RPMI7951 (cell line): ENCODE results near the gene BMP6. TPM values are rescaled to one million over a fixed set of nuclear protein-coding genes. Genes with fewer than 3 reads are reported as not detected.

Source experiments
- DNase-seq: peaks from one replicate; pipeline ENCODE4 v3.0.0-alpha.2; 2012; ENCODE audit warnings: low read depth
- total RNA-seq: library from RNA; depleted of rRNA; stranded (reverse); fragments of >200 nt; shearing (Covaris generic); gene quantifications from 2 replicates; pipeline ENCODE4 v1.2.3, GENCODE V29; 2014; rRNA removed

BMP6 gene
- not detected in 2 replicates for total RNA-seq

DNA sequence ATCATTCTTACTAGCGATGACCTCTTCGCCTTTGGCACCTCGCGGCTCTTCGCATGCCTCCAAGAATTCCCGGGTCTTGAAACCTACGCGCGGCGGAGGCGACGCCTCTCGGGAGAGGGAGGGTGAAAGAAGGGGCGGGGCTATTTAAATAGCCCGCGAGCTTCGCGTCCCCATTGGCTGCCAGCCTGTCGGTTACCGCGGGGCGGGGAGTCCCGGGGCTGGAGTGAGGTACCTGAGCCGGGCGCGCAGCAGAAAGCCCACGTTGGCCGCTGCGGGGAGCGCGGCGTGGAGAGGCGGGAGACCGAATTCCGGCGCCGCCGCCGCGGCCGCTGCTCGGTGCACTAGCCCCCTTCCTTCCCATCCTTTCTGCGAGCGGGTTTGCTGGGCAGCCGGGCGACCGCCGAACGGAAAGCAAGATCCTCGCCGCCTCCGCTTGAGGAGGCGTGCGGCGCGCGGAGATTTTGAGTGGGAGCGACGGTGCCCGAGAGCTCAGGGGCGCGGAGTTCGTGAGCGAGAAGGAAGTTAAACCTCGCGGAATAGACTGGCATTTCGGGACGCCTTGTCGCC is at the start of gene BMP6:
BMP6 (plus strand) TSS at position 251 of the 567 bp plus-strand sequence. CDS start 857 bp downstream, outside the sequence.
- peak; percentile 74 for DNase-seq

DNA sequence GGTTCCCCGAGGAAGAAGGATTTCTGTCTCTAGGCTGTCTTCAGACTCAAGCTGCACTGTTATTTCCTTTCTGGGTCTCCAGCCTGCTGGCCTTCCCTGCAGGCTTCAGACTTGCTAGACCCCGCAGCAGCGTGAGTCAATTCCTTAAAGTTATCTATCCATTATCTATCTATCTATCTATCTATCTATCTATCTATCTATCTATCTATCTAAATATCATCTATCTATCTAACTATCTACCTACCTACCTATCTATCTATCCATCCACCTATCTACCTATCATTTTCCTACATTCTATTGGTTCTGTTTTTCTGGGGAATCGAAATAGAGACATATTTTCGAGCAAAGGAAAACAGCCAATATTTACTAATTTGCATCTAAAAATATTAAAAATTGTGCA is 48.7 kb upstream of the BMP6 start:
- DNase-seq: no peak

DNA sequence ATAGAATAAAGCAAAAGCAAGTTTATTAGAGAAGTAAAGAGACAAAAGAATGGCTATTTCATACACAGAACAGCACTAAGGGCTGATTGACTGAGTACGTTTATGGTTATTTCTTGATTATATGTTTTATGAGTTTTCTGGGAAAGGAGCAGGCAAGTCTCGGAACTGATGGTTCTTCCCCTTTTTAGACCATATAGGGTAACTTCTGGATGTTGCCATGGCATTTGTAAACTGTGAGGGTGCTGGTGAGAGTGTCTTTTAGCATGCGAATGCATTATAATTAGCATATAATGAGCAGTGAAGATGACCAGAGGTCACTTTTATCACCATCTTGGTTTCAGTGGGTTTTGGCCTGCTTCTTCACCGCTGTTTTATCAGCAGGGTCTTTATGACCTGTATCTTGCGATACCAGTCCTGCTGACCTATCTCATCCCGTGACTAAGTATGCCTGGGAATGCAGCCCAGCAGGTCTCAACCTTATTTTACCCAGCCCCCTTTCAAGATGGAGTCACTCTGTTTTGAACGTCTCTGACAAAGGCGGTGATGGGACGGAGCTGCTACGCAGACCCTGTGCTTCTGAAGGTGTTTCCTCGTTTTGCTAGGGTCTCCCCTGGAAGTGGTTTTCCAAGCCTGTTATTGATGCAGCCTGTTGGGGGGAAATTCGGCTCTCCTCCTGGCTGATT is 45.4 kb upstream of the BMP6 start:
- no peak for DNase-seq

DNA sequence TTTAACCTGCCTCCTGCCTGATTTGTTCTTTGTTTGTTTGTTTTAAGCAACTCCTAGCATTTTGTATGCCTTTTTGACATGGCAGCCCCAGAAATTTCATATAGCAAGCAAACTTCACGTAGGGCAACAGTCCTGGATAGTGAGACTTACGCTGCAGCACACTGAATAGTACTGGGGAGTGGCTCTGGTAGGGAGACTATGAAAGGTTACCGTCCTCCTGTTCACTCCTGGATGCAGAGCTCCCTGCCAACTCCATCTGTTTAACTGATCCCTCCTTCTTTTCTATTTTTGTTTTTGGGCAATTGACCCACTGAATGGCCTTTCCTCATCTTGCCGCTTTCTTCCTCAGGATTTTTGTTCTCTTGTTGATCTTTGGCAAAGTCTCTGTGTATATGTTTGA is 44.5 kb upstream of the BMP6 start:
- DNase-seq: no peak

DNA sequence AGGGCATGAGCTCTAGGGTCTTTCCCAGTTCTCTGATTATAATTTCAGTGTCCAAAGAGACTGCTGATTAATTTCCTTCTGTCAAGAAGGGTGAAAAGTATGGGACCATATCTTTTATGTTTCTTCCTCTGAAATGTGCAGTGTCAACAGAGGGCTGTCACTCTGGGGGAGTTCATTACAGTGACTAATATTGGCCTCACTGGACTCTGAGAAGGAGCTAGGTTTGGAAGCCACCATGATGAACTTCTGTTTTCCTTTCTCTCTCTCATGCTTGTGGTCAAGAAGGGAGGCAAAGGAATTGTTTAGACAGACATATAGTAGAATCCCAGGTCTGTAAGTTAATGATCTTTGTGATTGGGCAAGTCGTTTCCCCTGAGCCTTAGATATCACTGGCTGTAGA is 41.8 kb upstream of the BMP6 start:
- no peak for DNase-seq

DNA sequence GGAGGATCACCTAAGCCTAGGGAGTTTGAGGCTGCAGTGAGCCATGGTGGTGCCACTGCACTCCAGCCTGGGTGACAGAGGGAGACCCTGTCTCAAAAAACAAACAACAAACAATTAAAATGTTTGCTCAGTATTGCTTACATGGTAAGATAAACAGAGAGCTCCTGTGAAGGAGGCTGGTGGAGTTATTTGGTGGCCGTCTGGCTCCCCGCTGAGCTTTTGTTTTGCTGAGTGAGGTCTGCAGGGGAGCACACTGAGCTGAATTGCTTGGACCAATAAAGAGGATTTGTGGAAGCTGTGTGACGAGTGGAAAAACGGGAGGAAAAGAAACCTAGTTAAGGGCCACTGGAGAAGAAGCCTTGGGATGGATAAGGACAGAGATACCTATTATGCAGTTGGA is 41.1 kb upstream of the BMP6 start:
- DNase-seq: no peak

DNA sequence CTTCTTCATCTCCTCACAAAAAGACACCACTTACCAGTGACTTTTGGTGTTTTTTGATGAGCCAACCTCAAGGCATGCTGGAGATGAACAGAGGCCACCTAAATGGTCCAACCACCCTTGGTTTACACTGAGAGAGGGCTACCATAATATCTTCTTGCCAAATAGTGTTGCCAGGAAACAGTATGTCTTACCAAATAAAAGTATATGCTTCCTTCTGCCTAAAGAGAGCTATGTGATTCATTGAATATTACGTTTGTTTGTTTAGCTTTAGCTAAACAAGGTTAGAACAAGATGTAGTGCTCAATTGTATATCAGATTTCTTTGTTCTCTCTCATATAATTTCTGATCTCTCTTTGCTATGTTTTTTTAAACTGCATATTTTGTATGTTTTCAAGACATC is 40.6 kb upstream of the BMP6 start:
- DNase-seq: no peak

DNA sequence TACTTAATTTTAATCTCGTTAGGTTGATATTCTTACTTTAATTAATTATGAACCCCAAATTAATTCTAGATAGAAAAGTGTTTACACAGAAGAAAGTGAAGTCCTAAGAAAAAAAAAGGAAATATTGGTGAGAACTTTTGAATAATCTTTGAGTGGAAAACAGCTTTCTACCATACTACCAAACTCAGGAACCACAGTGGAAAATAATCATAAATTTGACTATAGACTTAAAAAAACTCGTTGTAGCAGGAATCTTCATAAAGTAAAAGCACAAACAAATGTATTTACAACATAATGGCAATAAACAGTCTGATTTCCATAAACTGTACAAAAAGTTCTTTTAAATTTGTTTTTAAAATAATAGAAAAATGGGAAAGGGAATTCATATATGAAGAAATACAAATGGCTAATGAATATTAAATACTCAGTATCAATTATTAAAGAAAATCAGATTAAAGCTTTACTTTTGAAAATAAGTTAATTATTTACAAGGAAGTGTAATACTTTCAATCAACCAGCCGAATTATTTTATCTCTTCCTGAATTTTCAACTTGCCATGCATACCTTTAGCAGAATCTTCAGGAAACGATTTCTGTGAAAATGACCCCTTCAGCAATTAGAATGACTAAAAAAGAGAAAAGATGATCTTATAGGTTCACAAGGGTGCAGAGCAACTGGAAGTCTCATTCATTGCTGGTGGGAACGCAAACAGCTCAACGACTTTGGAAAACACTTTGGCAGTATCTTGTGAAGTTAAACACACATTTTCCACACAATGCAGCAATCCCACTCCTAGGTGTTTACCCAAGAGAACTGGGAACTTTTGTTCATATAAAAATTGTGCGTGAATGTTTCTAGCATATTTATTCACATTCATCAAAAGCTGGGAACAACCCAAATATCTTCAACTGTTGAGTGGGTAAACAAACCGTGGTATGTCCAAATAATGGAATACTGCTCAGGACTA is 38.5 kb upstream of the BMP6 start:
- DNase-seq: no peak

DNA sequence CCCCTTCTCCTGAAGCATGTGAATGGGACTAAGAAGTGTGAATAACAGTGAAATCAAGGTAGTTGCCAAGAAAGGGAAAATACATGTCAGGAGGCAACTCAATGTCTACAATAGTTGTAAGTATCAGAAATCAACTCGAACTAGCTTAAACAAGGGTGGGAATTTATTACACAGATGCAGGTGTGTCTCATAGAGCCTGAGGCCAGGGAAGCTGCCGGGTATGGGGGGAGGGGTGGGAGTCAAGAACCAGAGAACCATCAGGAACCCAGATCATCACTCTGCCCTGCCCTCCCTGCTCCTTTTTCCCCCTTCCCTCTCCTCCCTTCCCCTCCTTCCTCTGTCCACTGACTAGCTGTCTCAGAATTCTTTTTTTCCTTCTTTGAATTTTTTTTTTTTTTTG is 34.9 kb upstream of the BMP6 start:
- no peak for DNase-seq

DNA sequence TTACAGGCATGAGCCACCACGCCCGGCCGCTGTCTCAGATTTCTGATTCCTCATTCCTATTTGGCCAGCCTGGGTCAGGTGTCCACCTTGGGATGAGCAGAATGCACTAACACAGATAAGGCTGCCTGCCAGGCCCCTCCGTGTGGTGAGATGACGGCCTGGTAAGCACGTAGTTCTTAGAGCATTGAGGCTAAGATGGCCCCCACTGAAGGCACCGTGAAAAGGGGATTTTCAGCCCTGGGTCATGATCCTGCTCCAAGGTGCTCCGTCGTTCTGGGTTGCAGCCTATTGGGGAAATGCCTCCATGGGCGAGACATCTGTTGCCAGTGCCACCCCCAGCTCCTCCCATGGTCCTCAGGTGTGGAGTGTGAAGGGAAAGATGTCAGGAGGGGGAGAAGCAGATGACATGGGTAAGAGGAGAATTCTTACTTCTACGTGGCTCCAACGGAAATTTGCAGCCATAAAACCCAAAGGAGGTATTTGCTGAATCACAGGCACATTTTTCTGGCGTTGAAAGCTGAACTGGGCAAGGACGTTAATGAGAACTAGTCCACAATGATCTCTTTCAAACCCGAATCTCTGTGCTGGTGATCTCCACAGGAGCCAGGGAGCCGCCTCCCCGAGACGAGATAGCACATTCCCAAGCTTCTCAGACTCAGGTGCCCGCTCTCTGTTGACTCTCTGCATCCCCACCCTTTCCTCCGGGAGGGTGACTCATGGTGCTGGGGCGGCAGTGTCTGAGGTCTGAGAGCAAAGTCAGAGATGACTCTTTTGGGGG is 34.0 kb upstream of the BMP6 start:
- DNase-seq: peak; percentile 61

DNA sequence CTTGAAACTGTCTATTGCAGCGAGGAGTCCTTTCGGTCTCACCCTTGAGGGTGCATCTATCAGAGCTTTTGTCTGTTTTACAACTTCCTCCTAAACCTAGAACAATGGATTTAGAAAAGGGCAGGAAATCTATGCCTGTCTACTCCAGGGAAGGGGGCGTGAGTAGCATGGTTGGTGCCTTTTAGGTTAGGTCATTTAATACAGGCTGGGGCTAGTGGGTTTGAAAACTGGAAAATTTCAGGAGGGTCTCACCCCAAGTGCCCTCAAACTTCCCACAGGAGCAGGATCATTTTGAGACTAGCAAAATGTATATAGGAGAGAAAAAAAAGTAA is 33.5 kb upstream of the BMP6 start:
- no peak for DNase-seq

DNA sequence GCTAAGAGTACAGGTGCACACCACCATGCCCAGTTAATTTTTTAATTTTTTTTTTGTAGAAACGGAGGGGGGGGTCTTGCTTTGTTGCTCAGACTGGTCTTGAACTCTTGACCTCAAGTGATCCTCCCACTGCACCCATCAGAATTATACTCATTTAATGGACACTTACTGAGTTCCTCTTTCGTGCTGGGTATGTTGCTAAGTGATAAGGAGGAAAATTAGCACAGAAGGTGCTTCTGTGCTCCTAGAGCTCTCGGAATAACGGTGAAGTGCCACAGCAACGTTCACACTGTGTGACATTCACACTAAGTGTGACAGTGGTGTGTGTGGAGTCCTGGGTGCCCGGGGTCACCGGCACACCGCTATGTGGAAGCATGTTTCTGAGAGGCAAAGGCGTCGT is 32.1 kb upstream of the BMP6 start:
- no peak for DNase-seq

DNA sequence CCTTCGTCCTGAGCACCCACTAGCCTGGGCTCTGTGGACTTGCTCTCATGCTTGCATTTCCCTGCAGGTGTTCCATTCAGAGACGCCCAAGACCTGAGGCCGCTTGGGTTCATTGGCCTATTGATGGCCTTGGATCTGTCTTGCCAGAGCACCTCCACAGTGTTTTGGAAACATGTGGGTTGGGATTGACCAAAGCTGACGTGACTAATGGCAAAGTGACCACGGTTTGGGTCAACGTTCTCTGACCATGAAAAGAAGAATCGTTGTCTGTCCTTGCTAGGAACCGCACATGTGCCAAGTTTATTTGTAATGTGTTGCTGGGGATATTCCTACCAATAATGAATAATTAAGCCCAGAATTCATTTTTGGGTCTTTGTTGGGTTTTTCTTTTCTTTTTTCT is 29.8 kb upstream of the BMP6 start:
- no peak for DNase-seq

DNA sequence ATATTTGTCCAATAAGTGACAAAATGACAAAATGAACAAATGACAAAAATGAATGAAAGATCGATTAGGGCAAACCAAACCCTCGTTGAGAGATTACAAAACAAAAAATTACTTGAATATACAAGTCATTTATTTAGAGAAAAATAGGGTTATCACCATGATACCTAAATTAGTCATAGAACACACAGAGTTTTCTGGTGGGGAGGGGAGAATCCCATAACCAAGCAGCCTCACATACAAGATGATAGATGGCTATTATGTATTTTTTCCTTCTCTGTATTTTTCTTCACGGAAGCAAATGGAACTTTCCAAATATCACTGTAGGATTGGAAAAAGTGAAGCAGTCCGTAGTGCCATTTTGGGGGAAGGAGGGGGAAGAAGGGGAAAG is 28.5 kb upstream of the BMP6 start:
- DNase-seq: no peak

DNA sequence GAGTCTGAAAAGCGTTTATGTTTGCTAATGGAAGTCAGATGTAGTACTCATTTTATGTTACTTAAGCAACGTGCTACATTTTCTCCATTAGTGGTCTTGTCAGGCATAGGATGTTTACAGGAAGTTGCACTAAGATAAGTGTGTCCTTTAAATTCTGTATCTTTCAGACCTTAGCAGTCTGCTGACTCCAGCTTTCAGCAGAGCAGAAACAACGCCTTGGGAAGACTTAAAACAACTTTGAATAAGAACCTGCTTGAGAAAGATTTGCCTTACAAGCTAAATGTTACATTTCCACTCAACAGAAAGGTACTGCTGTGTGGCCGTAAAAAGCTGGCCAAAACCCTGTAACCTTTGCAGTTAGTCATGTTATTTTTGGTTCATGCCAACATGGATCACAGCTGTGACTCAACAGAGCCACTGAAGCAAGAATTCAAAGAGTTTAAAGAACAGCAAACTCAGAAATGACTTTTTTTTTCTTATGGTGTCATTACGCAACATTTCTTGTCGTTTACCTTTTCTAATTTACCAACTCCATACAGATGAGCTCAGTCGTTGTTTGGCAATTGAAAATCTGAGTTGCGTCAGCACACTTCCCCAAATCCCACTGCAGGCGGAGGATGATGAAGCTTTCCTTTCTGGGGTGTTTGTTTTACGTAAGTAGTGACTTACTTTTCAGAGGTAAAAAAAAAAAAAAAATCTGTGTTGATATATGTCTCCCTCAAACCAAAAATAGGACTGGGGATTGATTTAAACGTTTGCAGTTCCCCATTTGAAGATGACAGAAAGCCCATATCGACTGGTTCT is 27.9 kb upstream of the BMP6 start:
- peak; percentile 77 for DNase-seq

DNA sequence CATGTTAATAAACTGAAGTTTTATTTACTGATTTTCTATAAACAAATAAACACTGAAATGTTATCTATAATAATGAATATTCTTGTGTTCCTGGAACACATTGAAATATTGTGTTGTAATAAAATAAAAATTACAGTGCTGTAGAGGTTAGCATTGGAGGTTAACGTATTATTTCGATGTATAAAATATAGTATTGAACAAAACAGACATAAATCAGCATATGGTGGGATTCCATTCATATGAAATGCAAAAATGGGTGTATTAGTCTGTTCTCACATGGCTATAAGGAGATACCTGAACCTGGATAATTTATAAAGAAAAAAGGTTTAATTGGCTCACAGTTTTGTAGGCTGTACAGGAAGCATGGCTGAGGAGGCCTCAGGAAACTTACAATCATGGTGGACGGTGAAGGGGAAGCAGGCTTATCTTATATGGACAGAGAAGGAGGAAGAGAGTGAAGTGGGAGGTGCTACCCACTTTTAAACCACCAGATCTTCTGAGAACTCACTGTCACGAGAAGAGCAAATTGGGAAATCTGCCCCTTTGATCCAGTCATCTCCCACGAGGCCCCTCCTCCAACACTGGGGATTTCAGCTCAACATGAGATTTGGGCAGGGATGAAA is 24.6 kb upstream of the BMP6 start:
- DNase-seq: no peak

DNA sequence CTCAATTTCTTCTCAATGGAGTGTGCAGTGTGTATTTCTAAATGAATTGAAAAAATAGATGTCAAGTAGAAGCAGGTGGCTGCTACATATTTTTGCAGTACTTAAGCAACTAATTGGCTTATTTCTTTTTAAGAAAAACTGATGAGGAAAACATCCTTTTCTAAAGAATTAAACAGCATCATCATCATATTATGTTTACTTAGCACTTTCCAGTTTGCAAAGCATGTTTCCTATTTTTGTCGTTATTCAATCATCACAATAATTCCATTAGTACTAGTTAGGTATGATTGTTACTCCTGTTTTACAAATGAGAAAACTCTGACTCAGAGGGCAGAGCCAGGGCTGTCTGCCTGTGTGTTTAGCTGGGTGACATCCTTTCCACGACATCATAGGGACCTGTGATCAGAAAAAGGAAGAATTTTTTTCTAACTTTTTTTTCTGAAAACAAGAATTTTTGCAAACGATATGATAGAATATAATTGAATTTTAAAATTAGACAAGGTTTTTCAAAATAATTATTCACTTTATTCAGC is 22.7 kb upstream of the BMP6 start:
- no peak for DNase-seq

DNA sequence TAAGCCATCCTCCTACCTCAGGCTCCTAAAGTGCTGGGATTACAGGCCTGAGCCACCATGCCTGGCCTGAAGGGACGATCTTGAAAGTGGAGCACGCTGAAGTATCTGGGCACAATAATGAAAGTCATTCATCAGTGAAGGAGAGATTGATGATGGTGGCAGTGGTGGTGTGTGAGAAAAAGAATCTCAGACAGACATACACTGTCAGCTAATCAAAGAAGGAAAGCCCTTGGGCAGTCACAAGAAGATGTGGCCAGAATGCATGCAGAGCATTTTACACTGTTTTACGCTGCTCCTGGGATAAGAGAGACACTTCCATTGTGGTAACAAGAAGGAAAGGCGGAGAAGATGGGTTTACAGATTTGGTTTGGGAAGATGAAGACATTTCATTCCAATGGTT is 20.4 kb upstream of the BMP6 start:
- peak; percentile 29 for DNase-seq

DNA sequence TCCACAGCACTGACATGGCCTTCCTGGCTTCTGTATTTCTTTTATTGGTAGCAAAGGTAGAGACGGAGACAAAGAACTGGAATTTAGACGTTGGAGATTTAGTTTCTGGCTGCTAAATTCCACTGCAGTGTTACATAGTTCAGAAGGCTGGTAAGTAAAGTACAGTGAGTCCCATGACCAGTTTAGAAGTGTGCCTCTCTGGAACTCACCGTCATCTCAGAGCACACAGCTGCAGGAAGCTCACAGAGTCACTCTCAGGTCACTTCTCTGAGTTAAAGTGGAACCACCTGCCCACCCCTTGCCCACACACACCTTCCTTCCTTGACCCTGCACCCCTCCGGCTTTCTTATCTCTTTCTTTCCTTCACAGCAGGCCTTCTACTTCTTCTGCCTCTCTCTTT is 19.6 kb upstream of the BMP6 start:
- no peak for DNase-seq

DNA sequence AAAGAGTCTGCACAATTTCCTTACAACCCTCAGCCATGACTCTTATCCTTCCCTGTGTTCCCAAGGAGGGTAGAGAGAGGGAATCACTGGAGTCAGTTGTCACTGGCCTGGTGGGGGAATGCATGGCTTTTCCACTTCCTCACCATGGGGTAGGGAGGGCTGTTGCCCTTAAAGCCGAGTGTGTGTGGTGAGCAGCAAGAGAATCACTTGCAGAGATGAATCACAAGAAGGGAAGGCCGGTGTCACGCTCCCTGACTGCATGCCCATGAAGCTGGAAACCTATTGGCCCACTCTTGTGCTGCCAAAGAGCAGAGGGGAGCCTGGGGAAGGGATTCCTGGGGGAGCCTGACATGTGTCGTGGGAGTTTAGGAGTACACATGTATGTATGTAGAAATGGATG is 18.1 kb upstream of the BMP6 start:
- no peak for DNase-seq
